Femur (tissue), 1 donor: Measurements from ENCODE around the gene CASP5.
"Not testable (repeated sequence)": the region's sequence is repeated elsewhere in the genome, so short reads cannot be mapped to it uniquely, and the experiment has no call there.

Source experiments
- DNase-seq: peaks from one replicate; pipeline ENCODE4 v3.0.0-alpha.2; 2017

Gene CASP5

DNA sequence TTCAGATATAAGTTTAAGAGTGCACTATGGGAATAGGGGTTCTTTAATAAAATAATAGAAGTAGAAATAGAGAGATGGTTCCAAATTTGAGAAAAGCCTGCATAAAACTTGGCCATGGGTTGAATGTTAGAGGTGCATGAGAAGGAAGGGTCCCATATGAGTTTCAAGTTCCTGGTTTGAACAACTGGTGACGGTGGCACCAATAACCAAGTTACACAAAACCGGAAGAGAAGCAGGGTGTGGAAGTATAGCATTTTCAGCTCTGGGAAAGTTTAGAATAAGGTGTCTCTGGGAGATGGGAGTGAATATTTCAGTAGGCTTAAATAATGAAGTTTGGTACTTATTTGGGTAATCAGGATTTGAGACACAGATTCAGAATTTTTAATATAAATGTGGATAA is 9.5 kb upstream of the CASP5 start:
- no peak for DNase-seq

DNA sequence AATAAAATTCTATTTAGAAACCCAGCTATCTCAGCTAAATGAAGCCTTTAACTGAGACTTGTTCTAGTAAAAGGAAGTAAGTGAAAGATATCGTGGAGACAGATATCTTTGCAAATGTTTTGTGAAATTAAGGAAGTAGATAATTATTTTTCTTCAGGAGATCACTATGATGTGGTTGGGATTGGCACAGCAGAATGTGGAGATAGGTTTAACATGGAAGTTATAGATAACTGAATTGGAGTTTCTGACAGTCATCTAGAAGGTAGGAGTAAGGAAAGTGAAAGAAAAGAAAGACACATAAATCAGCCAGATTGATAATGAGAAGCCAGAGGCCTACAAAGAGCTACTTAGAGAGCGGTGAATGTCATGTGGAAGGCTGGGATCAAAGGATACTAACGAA is 4.7 kb upstream of the CASP5 start:
- DNase-seq = no peak

DNA sequence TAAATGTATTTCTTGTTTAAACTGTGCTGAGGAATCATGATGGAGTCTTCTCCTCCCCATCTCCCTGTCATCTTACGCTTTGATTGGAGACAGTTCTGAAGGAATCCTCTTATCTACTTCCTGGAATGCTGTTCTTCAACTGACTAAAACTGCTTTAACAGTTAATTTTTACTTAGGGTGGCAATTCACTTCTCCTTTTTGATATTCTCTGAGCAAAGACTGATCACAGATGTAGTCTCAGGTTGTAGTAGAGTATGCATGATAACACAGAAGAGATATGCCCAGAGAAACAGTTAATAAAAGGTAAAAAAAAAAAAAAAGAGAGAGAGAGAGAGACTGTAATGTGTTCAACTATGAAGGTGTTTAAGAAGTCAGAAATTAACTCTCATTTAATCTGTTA is 1.4 kb upstream of the CASP5 start:
- no peak for DNase-seq

DNA sequence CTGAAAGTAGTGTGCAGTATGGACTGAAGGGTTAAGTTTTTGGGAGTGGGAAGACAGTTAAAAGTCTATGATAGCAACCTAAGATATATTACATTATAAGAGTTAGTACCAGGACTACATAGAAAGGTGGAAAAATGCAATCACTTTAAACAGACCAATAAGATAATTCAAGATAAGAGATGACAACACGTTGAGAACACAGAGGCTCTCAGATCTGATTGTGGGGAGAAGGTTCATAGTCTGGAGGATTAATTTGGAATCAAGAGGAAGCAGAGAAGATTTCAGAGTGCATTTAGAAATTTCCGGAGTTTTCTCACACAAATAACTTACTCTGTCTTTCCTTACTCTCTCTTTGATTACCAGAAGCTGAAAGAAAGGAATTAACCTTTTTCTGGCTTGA is 441 bp downstream of the CASP5 start:
- DNase-seq = no peak

DNA sequence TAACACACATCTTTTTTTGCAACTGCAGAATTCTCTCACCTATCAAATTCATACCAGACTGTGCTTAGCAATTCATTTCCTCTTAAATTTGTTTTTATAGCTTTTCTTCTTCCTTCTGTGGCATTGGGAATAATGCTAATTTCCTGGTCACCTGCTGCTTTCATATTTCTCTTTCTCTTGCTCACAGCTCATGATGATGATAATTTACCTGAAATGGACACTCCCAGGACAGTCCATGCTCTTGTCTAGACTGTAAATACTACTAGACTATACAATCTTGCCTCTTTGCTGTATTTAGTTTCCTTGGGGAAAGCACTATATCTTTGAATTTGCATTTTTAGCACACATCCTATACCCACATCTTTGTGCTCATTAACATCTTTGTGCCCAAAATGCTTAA is 15.5 kb downstream of the CASP5 start:
- DNase-seq = no peak

DNA sequence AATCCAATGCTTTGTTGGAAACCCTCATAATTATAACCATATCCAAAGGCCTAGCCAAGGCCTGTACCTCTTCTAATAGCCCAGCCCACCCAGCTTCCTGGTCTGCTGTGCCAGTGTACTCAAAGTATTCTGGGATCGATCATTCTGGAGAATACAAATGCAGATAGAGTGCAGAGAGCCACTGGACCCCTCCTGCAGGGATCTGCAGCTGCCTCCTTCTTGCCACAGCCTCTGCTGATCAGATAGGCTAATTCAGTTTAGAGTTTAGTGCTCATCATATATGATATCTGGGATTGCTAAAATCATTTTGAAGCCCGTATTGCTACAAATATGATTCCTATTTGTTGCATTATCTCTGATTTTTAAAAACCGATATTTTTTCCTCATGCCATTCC is 17.5 kb downstream of the CASP5 start:
- DNase-seq = no peak

DNA sequence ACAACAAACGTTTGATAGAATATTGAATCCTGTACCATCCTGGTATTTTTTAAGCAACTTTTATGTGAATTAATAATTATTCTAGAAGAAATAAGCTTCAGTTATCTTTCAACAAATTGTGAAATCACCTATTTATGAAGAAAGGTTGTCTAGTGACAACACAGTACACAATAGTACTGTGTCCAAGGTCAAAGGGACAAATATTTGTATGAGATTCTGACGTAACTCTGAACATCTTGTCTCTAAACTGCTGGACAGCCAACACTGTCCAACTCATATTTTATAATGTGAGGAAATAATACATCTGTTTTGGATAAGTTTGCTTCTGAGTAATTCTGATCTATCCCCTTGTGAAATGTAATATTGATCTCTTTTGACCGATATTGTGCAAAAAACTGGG is 18.9 kb downstream of the CASP5 start:
- no peak for DNase-seq

DNA sequence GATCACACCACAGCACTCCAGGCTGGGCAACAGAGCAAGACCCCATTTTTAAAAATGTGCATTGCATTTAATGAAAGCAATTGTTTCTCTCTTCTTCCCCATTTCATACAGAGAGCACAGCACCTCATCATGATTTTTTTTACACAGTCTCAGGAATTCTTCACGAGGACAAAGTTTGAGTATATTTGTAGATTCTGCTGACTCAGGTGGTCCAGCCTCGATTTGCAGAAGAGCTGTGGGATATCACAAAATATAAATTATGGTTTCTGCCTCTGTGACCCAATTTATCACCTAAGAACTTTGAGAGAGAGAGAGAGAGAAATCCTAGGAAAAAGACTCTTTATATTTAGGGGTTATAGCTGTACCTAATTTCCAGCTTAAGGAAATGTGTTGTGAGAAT is 19.8 kb downstream of the CASP5 start:
- DNase-seq = no peak

DNA sequence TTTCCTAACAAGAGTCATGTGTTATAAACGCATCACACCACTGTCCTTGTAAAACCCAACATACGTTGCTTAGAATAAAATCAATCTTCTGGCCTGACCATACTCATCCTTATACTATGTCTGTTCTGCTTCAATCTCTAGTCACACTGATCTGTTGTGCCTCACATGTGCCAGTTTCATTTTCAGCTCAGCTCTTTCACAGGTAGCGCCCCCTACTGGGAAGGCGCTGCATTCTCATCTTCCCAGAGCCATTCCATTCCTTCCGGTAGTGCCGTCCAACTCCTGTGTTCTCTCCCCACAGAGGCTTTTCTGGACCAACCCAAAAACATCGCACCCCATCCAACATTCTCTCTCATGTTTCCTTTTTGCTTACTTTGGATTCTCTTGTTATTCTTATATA is 22.2 kb downstream of the CASP5 start:
- no peak for DNase-seq

DNA sequence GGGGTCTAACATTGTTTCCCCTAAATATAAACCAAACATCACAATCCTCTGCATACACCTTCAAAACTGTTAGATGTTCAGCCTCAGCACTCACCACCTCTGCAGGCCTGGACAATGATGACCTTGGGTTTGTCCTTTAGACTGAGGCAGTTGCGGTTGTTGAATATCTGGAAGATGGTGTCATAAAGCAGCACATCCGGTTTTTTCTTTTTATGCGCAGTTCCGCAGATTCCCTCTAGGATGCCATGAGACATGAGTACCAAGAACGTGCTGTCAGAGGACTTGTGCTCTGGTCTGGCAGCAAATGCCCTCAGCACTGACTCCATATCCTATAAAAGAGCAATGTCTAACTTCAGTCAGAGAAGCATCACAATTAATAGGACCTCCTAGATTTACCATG is 22.8 kb downstream of the CASP5 start:
- DNase-seq = no peak

DNA sequence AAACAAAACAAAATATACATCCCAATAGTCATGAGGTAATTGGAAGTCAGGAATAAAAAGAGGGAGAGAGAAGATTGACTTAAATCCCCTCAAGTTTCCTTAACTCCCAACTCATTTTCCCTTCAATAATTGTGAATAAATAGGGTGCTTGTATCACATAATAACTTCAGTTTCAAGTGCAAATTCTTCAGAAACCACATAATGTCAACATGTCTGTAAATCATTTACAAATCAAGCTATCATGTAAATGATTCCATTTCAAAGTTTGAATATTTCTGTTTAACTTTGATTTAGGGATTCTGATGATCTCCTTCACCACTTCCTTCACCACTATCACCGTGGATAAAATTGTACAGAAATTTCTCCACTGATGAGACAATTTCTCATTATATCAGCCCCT is 23.2 kb downstream of the CASP5 start:
- DNase-seq = no peak

DNA sequence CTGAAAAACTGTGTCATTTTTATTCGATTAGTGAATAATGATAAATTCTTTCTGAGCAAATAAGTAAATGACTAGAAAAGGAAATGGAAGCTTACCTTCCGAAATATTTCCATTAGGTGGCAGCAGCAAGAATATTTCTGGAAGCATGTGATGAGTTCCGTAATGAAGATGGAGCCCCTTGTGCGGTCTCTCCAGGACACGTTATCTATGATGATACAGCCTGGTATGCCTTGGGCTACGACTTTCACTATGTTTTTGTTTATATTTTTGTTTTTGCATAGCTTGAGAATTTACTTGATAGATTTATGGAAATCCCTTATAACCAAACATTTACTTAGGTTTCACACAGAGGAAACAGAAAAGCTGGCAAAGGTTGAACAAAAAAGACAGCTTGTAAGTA is 25.7 kb downstream of the CASP5 start:
- DNase-seq = no peak

DNA sequence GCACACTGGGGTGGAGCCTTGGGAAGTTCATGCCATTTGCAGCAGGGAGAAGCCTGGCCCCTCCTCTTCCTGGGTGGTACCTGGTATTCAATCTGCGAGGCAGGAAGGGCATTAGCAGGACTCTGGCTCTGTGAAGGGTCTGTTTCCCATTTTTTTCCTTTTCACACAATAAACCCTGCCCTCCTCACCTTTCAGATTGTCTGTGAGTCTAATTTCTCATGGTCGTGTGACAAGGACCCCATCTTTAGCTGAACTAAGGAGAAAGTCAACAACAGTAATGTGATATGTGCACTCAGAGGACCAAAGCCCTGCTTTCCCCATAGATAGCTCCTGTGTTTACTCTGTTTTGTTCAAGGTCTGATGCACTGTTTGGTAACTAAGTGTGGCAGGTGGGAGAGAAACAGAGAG is 28.0 kb downstream of the CASP5 start:
- DNase-seq = no peak

DNA sequence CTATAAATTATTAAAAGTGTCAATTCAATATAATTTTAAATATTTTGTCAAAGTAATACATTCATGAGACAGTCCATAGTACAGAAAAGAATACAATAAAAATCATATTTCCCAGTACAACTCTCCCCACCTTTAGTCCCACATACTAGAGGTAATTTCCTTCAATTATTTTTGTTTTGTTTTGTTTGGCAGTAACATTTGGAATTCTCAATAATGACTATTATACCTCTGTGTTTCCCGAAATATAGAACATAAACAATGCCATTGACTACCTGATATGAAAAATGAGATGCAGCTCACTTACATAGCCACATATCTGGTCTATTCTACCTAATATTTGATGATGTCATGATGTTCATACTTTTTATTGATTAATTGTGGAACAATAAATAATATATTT is 30.2 kb downstream of the CASP5 start:
- no peak for DNase-seq

DNA sequence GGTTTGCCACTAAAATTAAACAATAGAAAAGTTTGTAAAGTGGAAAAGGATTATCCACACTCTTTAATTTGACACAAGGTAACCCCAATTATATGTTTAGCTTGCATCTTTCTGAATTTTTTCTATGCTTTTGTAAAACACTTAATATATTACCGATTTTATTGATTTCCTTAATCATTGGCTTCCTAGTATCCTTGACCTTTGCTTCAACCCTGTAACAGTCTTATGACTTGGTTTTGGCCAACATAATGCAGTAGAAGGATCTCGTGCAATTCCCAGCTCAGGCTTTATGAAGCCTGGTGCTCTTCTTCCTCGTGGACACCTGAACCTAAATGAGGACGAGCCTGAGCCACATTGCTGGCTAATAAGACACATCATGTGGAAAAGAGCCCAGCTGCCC is 31.0 kb downstream of the CASP5 start:
- DNase-seq = no peak

DNA sequence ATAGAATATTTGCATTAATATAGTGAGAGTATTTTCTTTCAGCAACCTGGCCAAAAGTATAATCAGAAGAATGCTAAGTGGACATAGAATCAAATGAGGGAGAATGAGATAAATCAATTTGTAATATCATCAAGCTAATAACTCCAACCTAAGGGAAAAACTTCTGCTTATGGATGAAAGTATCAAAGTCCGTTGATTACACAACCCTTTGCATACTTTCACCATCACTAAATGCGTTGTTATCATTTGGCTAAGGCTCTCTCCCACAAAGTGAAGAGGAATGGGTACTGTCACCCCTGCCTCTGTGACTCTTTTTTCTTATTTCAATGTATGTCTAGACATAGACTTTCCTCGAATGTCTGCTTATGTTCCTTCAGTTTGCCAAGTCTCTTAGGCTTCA is 38.2 kb downstream of the CASP5 start:
- no peak for DNase-seq

DNA sequence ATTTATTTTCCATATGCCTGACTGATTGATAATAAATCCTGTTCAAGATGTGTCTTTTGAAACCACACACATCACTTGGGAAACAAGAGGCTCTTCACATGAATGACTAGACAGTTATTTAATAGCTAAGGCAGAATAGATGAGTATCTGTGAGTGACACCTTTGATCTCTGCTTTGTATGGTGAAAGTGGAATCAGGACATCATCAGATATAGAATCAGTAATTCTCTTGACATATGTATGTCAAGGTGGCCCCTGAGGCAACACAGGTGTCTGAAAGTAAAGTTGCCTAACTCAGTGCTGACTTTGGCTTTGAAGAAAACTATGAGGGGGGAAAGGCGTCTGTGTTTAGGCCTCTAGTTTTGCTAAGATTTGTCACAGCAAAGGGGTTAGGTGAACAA is 43.1 kb downstream of the CASP5 start:
- DNase-seq = no peak

DNA sequence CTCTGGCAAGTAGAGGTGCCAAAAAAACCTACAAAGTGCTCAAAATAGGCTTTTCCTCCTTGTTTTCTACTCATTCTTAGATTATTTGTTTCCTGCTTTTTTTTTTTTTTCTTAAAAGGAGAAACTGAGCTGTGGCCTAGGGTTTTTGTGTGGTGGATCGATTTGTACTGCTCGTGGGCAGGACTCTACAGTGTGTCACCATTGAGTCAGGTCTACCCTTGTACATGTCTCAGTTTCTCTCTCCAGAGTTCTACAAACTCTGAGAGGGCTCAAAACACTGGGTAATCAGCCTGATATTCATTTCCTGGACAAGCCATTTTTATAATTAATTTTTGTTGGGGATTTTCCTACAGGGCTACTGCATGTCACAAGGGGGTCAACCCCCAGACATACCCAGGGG is 49.4 kb downstream of the CASP5 start:
- no peak for DNase-seq

DNA sequence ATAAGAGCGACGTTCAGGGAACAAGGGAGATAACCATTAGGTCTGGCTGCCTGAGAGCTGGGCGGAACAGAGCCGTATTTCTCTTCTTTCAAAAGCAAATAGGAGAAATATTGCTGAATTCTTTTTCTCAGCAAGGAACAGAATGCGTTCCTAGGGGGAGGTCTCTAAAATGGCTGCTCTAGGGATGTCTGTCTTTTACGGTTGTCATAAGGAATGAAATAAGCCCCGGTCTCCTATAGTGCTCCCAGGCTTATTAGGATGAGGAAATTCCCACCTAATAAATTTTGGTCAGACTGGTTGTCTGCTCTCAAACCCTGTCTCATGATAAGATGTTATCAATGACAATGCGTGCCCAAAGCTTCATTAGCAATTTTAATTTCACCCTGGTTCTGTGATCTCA is 50.0 kb downstream of the CASP5 start:
- DNase-seq = not testable (repeated sequence)

DNA sequence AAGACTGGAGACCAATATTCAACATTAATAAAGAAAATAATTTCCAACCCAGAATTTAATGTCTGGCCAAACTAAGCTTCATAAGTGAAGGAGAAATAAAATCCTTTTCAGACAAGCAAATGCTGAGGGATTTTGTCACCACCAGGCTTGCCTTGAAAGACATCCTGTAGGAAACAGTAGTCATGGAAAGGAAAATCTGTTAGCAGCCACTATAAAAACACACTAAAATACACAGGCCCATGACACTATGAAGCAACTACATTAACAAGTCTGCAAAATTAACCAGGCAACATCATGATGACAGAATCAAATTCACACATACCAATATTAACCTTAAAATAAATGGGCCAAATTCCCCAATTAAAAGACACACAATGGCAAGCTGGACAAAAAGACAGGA is 52.2 kb downstream of the CASP5 start:
- no peak for DNase-seq

DNA sequence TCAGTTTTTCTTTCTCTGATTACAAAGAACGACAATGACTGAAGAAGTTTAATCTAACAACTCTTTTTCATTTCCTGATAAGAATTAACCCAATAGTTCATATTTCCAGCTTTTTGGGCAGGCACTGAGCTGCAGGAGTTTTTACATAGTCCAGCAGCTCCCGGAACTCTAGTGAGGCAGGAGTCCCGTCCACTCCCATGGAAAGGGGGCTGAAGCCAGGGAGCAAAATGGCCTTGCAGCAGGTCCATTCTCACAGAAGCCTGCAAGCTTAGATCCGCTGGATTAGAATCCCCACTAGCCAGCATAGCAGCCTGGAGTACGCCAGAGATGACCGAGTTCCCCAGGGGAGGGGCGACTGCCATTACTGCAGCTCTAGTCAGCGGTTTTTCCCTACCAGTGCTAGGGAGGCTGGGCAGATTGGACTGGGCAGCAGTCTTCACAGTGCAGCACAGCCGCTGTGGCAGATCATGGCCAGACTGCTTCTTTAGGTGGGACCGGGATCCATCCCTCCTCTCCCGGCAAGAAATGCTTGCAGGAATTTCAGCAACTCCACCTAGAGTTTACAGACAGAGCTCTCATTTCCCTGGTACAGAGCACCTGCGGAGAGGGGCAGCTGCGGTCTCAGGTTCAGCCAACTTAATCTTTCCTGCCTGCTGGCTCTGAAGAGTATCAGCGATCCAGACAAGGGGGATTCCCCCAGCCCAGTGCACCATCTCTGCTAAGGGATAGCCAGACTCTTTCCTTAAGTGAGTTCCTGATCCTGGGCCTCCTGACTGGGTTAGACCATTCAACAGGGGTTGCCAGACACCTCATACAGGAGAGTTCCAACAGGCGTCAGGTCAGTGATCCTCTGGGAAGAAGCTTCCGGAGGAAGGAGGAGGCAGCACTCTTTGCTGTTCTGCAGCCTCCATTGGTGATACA is 53.9 kb downstream of the CASP5 start:
- peak; percentile 72 for DNase-seq

DNA sequence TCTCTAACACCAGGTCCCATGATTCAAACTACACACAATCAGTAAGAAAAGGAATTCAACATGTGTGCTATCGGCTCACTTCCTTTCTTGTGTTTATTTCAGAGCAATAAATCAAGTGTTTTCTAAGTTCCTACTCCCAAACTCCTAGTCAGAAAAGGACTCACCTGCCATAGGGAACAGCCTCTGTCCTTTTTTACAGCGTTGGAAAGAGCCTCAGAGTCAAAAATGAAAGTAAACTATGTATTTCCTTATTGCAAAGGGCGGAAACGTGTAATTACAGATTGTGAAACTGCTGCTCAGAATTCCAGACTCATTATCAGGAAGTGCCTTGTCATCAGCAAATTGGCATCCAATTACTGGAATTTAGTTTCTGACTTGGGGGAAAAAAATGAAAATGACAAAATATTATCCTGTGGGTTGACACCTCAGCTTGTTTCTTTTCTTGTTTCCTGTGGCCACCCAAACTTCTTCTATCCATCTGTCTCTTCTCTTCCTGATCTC is 54.6 kb downstream of the CASP5 start, which contains the start of gene CASP4:
Gene CASP4 (minus strand): TSS at position 220 of the 501 bp plus-strand sequence. CDS start 49 bp downstream, at position 171.
- peak; percentile 28 for DNase-seq

DNA sequence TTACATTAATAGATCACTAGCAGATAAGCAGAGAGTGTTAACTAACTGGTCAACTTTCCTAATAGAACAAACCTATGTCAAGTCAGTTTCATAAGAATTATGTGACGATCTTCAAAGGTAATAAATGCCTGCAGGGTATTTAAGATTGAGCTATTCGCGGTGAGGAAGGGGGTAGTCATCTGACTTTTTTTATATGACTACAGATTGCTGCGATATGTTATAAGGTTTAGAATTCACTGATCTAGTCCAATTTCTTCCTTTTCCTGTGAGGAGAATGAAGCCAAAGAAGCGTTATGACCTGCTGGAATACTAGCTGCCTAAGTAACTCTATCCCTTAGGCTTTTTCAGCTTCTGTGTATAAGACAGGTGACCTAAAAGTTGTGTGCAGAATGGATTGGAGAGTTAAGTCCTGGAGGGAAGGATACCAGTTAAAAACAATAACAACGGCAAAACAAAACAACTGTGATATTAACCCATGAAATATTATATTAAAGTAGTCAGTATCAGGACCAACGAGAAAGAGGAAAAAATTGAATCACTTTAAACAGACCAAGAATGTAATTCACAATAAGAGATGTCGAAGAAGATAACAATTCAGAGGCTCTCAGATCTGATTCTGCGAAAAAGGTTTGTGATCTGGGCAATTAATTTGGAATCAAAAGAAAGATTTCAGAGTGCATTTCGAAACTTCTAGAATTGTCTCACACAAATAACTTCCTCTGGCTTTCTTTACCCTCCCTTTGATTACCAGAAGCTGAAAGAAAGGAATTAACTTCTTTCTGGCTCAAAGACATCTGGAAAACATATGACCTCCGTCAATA is 55.2 kb downstream of the CASP5 start:
- no peak for DNase-seq

DNA sequence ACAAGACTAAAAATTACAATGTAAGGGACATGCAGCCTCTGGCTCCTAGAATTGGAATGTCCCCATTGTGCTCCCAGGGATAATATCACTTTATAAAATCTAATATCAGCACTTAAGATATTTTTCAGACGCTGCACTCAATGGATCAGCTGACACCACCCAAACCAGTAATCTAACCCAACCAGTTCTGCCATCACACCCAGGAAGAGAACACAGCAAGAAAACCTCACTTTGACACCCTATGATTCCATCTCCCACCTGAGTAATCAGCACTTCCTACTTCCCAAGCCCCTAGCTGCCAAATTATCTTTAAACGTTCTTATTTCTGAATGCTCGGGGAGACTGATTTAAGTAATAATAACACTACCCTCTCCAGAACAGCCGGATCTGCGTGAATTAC is 57.2 kb downstream of the CASP5 start:
- DNase-seq = no peak
